MCF 10A (cell line): ENCODE results near the gene CACNA2D1. TPM values are rescaled to one million over a fixed set of nuclear protein-coding genes. Genes with fewer than 3 reads are reported as not detected.

Experiments
- BruUV-seq: library from RNA; stranded (reverse); fragments of 400-500 nt; replicated peaks from 2 replicates; lab custom pipeline; 2021; lab: Mats Ljungman, UMichigan
- CTCF ChIA-PET: fragments of 300-600 bp; sonication (Branson Sonifier 250); formaldehyde crosslinking; extraction: SDS; loops from one replicate; lab custom pipeline; 2021; ENCODE audit warnings: antibody characterized with exemption, inconsistent platforms; lab: Yijun Ruan, JAX
- POLR2A ChIA-PET: fragments of 300-600, 350-650 bp; sonication (Branson Sonifier 250); formaldehyde crosslinking; extraction: SDS; loops from one replicate; lab custom pipeline; 2020; ENCODE audit warnings: antibody characterized with exemption, inconsistent platforms; lab: Yijun Ruan, JAX
- DNase-seq: peaks from one replicate; pipeline ENCODE4 v3.0.0-alpha.2; 2018; ENCODE audit not compliant: unreplicated experiment
- H3K27ac Mint-ChIP-seq: one replicate; pipeline ENCODE4 v1.8.0; 2022; ENCODE audit warnings: mild to moderate bottlenecking, low read depth, mixed read lengths; ENCODE audit not compliant: unreplicated experiment
- H3K27me3 Mint-ChIP-seq: one replicate; pipeline ENCODE4 v1.8.0; 2022; ENCODE audit warnings: mixed read lengths; ENCODE audit not compliant: insufficient read depth, unreplicated experiment
- H3K36me3 Mint-ChIP-seq: one replicate; pipeline ENCODE4 v1.8.0; 2022; ENCODE audit warnings: mild to moderate bottlenecking, moderate library complexity, mixed read lengths; ENCODE audit not compliant: insufficient read depth, unreplicated experiment
- H3K4me1 Mint-ChIP-seq: one replicate; pipeline ENCODE4 v1.8.0; 2022; ENCODE audit warnings: mixed read lengths; ENCODE audit not compliant: insufficient read depth, unreplicated experiment
- H3K4me3 Mint-ChIP-seq: one replicate; pipeline ENCODE4 v1.8.0; 2022; ENCODE audit warnings: mild to moderate bottlenecking, moderate library complexity, mixed read lengths; ENCODE audit not compliant: unreplicated experiment
- H3K9me3 Mint-ChIP-seq: one replicate; pipeline ENCODE4 v1.8.0; 2022; ENCODE audit warnings: mixed read lengths; ENCODE audit not compliant: unreplicated experiment
- intact Hi-C: fragments of 100-400 bp; cut with micrococcal nuclease; formaldehyde crosslinking; loops from 2 replicates; pipeline ENCODE4 v1.14.1; 2022
- total RNA-seq: library from RNA; stranded (reverse); gene quantifications from 2 replicates; pipeline ENCODE4 v1.2.3, GENCODE V29; 2022
- TF ChIP-seq, protein P1 (sequence below): fragments of 200-600 bp; IDR thresholded peaks from one replicate; pipeline ENCODE4 v1.8.0; 2022; ENCODE audit warnings: antibody characterized with exemption, mild to moderate bottlenecking; ENCODE audit not compliant: unreplicated experiment

CACNA2D1 gene
- total RNA-seq, 1 experiment from 2014 or later: not detected

GRCh38 chr7:82323806-82324205, 119.8 kb downstream of the CACNA2D1 start:
- Mint-ChIP-seq H3K27ac (no peak overlapping the region), H3K4me1 (no peaks in the 10 kb centered on the region), H3K4me3 (no peak overlapping the region), H3K27me3 (peaks cover 19% of the 10 kb centered on the region), H3K9me3 (no peaks in the 10 kb centered on the region), H3K36me3 (no peaks in the 10 kb centered on the region)
- intact Hi-C loops: no loop called here
- ChIA-PET POLR2A (no interaction called here), CTCF (no interaction called here)
- no peak for DNase-seq
- TF ChIP-seq, protein P1, sequence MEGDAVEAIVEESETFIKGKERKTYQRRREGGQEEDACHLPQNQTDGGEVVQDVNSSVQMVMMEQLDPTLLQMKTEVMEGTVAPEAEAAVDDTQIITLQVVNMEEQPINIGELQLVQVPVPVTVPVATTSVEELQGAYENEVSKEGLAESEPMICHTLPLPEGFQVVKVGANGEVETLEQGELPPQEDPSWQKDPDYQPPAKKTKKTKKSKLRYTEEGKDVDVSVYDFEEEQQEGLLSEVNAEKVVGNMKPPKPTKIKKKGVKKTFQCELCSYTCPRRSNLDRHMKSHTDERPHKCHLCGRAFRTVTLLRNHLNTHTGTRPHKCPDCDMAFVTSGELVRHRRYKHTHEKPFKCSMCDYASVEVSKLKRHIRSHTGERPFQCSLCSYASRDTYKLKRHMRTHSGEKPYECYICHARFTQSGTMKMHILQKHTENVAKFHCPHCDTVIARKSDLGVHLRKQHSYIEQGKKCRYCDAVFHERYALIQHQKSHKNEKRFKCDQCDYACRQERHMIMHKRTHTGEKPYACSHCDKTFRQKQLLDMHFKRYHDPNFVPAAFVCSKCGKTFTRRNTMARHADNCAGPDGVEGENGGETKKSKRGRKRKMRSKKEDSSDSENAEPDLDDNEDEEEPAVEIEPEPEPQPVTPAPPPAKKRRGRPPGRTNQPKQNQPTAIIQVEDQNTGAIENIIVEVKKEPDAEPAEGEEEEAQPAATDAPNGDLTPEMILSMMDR: no peak
- no TSS peak for BruUV-seq

GRCh38 chr7:82319674-82320118, 123.9 kb downstream of the CACNA2D1 start:
- no TSS peak for BruUV-seq
- H3K36me3 Mint-ChIP-seq: no peaks in the 10 kb centered on the region
- TF ChIP-seq, protein P1: no peak
- intact Hi-C loops: no loop called here
- H3K27ac Mint-ChIP-seq: no peak overlapping the region
- ChIA-PET POLR2A (no interaction called here), CTCF (interaction anchor here (0.6 kb wide), 1 partner anchor 98 kb away, joined by 3 read pairs; no protein-coding TSS in a partner anchor)
- no peaks in the 10 kb centered on the region for H3K9me3 Mint-ChIP-seq
- no peak overlapping the region for H3K4me3 Mint-ChIP-seq
- H3K27me3 Mint-ChIP-seq: peaks cover 41% of the 10 kb centered on the region
- no peak for DNase-seq
- H3K4me1 Mint-ChIP-seq: no peaks in the 10 kb centered on the region

GRCh38 chr7:82318786-82319185, 124.8 kb downstream of the CACNA2D1 start:
- intact Hi-C loops: no loop called here

GRCh38 chr7:82317760-82318159, 125.8 kb downstream of the CACNA2D1 start:
- POLR2A ChIA-PET: interaction anchor here (0.6 kb wide), 1 partner anchor 140 kb away, joined by 4 read pairs; no protein-coding TSS in a partner anchor
- BruUV-seq: no TSS peak
- CTCF ChIA-PET: no interaction called here

More at GRCh38 chr7:82318786-82319185, 124.8 kb downstream of the CACNA2D1 start:
- Mint-ChIP-seq H3K36me3 (no peaks in the 10 kb centered on the region), H3K27me3 (peaks cover 47% of the 10 kb centered on the region), H3K4me1 (no peaks in the 10 kb centered on the region), H3K4me3 (no peak overlapping the region), H3K27ac (no peak overlapping the region), H3K9me3 (no peaks in the 10 kb centered on the region)
- DNase-seq: no peak
- no TSS peak for BruUV-seq
- ChIA-PET POLR2A (no interaction called here), CTCF (no interaction called here)
- TF ChIP-seq, protein P1: no peak

More at GRCh38 chr7:82317760-82318159, 125.8 kb downstream of the CACNA2D1 start:
- Mint-ChIP-seq H3K9me3 (no peaks in the 10 kb centered on the region), H3K4me1 (no peaks in the 10 kb centered on the region), H3K27ac (no peak overlapping the region), H3K4me3 (no peak overlapping the region), H3K36me3 (no peaks in the 10 kb centered on the region), H3K27me3 (peaks cover 57% of the 10 kb centered on the region)
- TF ChIP-seq, protein P1: no peak
- intact Hi-C loops: no loop called here
- DNase-seq: no peak
